GM19438 (cell line): ENCODE data around the gene AMOT.

ENCODE experiments used
- ATAC-seq: cut with Tn5 transposase; IDR thresholded peaks from one replicate; pipeline ENCODE4 v1.9.1; 2021; ENCODE audit warnings: low read depth; ENCODE audit not compliant: unreplicated experiment

The AMOT gene

DNA sequence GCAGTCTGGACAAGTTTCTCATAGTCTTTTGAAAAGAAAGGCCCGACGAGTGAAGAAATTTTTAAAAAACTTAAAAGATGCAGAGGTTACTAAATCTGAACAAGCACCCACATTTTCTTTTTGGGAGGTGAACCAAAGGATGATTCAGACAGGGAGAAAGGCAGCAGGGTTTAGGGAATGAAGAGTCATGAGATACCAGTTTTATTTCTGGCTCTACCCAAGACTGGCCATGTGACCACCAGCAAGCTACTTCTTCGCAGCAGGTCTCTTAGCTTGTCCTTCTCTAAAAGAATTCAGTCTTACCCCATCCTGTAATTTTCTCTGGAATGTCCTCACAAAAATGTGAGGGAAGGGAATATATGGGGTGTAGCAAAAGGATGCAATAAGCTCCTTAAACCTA lies 37.6 kb downstream of the AMOT start:
- no peak for ATAC-seq

DNA sequence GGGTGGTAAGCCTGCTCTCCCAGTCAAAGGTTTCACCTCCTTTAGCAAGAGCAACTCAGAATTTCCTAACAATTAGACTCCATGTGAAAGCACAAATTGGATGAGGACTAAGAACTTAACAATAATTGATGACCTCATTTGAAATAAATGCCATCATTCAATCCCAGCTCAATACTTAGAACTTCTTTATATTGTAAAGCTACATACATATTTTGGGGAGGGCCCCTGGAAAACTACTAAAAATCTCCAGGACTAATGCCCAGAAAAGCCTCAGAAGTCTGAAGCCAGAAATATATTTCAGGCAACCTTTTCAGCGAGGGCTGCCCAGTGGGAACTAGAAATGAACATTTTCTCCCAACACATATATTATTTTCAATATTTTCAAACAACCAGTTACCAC lies 38.1 kb downstream of the AMOT start:
- no peak for ATAC-seq

DNA sequence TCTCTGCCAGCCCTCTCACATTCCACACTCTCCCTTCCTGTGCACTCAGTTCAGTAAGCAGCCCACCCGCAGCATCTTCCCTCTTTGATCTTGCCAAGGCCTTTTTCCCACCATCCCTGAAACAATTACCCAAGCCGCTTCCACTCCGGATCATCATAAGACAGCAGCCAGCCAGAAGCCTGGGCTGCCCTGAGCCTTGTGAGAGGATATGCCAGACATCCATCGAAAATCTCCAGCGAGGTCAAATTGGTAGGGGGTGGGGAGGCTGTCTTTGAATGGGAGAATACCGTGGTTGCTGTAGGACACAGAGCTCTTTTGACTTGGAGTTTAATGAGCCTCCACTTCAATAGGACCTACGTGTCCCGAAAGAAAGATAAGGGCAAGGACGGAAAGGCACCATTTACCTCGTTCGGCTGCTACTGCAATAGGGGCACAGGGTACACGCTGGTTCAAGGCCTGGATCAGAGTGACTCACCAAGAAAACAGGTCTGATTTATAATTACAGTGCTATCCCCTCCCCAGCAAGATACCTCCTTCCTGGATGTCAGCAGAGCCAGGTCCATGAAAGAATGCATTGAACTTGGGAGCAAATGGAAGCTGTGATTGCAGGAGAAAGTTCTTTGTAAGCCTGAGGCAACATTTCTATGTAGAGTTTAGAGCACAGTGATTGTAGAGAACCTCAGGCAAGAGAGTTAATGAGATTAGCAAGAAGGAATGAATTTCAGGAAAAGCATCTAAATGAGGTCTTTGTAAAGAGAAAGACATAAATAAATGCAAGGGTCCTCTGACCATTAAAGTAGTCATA lies 39.5 kb downstream of the AMOT start:
- no peak for ATAC-seq

DNA sequence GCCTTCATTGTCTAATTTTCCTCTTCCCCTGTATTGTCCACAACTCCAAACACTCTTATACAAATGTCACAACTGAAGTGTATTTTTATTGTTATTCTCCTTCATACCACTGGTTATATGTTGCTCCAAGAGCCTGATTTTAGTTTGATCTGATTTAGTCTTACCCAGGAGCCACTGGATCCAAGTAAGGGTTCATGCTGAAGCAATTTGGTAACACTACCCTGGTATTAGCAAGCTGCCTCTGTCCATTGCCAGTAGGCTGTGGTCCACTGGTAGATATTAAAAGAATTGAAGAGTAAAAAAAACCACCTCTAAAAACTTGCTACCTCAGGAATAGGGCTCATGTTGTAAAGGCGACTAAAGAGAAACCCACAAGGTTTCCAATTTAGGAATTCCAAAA lies 41.2 kb downstream of the AMOT start:
- ATAC-seq = no peak

DNA sequence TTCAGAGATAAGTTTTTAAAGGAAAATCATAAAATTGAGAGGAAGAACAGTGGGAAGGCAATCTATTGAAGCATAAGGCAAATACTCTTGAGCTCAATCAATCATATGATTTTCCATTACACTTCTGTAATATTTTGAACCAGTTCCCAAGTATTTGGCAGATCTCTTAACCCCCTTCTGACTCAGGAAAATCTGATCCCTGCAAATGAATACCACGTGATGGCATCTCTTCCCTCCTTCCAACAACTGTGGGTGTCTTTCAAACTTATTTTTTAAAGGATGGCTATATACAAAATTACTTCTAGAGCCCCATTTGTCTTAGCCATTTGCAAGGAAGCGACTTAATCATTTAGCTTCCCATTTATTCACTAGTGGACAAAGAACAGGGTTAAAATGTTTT lies 41.9 kb downstream of the AMOT start:
- no peak for ATAC-seq

DNA sequence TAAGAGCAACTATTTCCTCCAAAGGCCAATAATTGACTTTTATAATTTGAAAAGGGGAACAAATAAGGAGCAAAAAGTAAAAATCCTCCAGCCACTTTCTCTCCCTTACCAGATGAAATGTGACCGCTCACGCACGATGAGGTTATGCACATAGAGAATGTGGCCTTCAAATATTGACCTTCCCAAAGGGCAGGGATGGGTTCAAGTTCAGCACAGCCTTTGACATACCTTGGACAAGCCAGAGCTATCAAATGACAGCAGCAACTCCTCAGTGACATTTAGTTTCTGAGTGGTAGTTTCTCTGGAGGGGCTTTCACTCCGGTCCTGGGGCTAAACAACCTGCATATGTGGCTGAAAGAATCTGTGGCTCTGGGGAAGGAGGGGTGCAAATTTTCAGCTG lies 50.7 kb downstream of the AMOT start:
- no peak for ATAC-seq

DNA sequence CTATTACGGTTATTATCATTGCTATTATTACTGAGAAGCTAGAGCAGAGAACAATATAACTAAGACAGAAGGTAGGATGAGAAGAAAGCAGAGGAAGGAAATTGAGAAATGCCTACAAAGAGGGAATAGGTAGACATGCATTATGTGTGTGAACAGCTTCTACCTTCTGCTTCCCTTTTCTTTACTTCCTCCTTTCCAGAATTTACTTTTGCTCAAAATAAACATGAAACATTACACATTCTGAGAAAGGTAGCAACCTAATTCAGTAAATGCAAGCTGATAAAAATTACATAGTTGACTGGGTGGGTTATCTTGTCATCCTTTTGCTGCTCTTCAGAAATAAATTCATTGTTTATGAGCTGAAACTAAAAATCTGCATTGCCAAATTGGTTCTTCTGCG lies 54.6 kb downstream of the AMOT start:
- ATAC-seq = no peak

DNA sequence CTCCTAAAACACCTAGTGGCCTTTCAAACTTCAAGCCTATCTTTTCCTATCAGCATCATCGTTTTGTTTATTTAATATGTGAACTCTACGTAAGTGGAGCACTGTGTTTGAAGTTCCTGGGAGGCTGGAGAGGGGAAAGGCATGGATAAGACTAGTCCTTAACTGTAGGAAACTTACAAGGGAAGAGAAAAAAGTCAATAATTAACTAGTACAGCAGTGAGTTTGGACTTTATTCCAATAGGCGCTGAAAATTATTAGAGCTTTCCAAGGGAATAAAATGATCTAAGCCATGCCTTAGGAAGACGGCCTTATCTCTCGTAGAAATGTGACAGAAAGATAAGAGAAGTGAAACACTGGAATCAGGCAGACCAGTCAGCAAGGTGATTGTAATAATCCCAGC lies 55.3 kb downstream of the AMOT start:
- no peak for ATAC-seq

DNA sequence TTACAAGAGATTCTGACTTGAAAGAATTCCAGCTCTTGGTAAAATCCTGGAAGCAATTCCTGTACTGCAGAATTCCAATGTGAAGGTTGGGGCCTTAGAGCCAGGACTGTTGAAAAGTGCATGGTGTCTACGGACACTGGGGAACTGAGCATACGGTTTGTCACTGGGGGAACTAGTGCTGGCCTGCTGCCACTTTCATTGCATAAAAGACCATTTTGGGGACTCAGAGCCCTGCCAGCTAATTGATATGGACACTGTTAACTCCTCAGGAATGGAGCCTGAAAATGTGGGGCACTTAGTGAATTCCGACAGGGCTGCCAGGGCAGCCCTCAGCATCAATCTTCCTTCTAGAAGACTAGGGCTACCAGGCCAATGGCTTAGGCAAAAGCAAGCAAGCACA lies 55.9 kb downstream of the AMOT start:
- ATAC-seq = no peak

DNA sequence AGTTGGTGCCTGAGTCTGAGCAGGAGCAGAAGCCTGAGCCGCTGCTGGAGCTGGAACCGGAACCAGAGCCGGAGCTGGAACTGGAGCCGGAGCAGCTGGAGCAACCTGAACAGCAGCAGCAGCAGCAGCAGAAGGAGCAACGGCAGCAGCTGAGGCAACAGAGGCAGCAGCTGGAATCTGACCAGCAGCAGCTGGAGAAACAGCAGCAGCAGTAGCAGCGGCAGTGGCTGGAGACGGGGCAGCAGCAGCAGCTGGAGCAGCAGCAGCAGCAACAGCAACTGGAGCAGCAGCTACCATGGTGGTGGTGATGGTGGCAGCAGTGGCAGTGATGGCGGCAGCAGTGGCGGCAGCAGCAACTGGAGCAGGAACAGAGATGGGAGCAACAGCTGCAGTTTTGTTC lies 61.5 kb downstream of the AMOT start:
- ATAC-seq = no peak

DNA sequence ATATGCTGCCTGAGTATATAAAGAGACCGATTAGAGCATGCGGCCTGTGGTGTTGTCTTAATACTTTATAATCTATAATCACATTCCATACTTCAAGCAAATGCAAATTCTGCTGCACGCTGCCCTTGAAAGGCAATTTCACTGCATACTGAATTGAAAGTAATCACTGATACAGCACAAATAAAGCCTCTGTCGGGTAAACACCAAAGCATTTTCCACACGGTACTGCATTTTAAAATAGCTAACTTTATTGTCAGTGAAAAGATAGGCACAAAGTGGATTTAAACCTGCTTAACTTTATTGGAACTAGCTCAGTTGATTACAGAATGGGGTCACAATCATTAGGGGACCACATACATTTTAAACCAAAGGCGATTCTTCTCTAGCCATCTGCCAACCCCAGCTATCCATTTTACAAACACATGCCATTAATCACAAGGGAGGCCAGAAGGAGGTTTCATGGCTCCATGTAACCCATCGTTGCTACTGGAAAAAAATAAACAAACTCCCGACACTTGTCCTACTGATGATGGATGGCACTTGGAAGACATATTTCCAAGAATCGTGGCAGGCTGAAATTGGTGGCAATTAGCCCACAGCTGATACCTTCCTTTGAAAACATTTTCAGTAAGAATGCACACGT lies 65.9 kb downstream of the AMOT start:
- no peak for ATAC-seq

DNA sequence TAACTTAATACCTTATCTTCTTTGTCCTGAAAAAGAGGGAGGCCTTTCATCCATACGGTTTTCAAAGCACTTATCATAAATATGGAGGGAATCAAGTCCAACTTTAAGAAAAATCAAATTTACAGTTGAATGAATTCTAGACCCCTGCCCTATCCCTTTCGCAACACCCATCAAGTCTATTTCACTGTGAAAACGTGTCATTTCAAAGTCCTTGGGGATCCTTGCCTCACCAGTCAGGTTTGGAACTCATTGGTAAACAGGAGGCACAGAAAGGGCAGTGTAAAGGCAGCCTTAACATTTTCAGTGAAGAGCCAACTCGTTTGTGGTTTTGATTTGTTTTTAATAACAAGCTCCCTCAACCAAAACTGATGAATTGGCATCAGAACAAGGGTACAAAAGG lies 66.5 kb downstream of the AMOT start:
- ATAC-seq = no peak

DNA sequence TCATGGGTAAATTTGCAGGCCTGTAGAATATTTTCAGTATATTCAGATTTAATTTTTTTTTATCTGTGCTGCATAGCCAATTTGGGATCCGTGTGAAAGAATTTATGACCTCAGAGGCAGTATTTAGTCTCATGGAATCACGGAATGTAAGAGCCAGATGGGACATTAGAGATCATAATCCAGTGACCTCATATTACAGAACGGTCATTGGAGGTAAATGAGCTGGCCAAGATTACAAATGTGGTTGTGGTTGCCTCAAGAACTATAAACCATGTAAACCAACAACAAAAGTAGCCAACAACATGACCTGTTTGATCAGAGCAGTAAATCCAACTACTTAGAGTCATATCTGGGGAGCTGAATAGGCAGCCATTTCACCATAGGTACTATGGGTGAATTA lies 71.6 kb downstream of the AMOT start:
- ATAC-seq = no peak

DNA sequence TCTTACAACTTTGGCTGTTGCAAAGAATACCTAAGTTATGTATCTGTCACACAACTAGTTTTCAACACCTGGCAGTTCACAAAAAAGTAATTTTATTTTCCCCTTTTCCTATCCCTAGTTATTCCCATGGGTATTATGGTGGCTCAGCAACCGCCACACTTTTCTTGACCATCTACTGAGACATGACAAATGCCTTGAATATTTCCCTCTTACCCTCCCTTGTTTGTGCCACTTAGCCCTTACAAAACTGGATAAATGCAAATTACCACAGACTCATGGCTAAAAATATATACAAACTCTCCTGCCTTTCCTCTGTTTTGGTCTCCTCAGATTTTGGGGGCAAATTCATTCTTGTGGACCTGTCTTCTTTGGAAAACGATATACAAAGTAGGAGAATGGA lies 72.1 kb downstream of the AMOT start:
- ATAC-seq = no peak

DNA sequence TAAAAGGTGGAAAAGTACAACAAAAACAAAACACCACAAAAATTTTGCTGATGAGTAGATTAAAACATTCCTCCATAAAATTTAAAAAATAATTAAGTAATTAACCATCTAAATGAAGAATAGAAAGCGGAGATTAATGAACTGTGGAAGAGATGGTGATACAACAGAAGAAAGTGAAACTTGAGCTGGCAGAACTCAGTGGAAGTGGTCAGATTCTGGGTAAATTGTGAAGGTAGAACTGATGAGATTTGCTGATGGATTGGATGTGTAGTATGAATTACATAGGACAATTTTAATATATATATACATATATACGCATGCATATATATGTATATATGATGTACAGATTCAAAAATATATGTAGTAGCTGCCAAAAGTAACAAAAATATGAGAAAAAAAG lies 73.9 kb downstream of the AMOT start:
- no peak for ATAC-seq

DNA sequence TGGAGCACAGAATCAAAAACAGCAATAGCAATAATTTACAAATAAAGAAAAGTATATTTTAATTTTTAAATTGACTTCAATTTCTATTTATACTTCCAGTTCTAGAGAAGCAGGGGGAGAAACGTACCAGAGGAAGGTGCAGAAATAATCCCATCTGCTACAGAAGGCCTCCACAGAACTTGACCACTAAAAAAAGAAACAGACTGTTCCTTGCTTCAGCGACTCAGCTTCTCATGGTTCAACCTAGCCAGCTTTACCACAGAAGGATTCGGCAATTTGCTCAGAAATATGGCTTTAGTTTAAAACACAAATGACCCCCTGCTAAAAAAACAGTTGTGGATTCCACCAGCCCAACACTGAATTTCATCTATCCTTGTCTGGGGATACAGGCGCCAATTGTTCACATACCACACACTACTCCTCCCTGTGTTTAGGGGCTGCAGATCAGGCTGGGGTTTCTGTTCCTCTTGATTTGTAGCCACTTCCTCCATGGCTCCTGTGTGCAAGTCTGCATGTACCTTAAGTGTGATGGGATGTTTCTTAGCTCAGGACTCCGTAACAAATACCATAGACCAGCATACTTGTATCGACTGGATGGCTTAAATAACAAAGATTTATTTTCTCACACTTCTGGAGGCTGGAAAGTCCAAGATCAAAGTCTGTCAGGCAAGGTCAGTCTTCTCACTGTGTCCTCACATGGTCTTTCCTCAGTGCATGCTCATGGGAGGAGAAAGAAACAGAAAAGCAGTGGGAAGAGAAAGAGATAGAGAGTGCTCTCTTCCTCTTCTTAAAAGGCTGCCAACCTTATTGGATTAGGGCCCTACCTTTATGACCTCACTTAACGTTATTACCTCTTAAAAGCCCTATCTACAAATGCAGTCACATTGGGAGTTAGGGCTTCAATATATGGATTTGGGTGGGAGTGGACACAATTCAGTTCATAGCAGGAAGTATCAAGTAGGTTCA lies 79.1 kb downstream of the AMOT start:
- peak; percentile 86 for ATAC-seq

DNA sequence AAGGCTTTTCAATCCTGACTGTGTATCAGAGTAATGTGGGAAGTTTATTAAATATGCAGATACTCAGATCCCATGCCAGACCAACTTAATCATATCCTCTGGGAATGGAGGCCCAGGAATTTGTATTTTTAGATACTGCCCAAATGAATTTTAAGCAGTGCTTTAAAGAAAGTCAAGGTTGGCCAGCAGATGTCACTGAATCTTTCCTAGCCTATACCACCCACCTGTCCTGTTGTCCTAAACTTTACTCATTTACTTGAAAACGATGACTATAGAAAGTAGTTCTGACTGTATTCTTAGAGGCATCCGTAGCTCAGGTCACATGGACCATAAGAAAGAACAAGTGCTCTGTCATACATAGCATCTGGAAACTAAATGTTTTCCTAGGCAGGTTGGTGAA lies 79.9 kb downstream of the AMOT start:
- peak; percentile 54 for ATAC-seq

DNA sequence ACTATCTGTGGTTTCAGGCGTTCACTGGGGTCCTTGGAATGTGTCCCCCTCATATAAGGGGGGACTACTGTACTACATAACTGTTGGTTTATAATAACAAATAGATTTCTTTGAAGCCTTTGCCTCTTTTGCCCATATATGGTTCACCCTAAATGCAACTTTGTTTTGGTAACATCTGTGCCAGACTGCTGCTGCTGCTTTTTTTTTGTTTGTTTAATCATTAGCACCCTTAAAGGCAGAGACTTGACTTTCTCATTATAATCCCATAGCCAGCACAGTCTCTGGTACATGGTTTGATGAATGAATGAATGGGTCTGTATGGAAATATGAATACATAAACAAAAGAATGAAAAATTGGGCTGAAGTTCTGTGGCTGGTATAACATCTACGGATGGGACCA lies 80.7 kb downstream of the AMOT start:
- ATAC-seq = no peak

DNA sequence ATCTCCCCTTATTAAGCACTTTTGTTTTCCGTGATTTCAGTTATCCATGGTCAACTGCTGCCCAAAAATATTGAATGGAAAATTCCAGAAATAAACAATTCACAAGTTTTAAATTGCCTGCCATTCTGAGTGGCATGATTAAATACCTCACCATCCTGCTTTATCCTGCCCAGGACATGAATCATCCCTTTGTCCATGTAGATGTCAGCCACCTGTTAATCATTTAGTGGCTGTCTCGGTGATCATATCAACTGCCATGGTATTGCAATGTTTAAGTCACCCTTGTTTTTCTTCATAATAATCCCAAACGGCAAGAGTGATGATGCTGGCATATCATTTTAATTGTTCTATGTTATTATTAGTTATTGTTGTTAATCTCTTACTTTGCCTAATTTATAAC lies 81.1 kb downstream of the AMOT start:
- no peak for ATAC-seq

DNA sequence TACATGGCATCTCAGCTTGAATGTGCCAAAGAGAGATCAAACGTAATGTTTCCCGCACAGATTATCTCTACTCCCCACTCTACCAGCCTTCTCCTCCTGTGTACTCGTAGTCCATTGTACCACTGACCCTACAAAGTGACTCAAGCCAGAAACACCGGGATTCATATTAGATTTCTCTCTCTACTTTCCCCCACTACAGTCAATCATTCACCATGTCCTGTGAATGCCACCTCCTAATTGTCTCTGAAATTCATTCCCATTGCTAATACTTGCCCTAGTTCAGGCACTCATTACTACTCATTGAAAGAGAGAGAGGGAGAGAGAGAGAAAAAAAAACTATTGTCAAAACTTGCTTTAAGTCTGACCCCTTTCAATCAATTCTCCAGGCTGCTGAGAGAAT lies 82.7 kb downstream of the AMOT start:
- ATAC-seq = no peak

DNA sequence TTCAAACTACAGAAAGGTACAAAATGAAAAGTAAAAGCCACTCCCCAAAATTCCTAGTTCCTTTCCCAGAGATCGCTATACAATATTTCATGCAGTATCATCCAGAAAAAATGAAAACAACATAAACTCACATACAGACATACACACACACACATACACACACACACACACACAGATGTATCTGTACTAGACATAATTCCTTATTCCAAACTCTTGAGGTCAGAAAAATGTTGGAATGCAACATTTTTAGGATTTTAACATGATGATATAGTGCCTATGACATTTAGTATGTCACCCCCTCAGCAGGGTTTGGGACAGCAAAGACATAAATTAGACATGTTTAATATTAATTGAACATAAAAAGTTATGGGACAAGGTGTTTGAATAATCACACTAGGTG lies 87.5 kb downstream of the AMOT start:
- no peak for ATAC-seq
